A549 (cell line): ENCODE results near the gene CDKN1B. TPM values are rescaled to one million over a fixed set of nuclear protein-coding genes. Genes with fewer than 3 reads are reported as not detected.

Experiments used
- ATAC-seq, 2 experiments: fragments of 200-7000 bp in 1 of 2; fragments of >200 bp in 1 of 2; cut with Nextera tagmentation in 1 of 2; cut with Tn5 transposase in 1 of 2; 3 replicates each; pipeline versions ENCODE4 v1.8.0 to v1.9.1; 2018 to 2020; ENCODE audit warnings: mild to moderate bottlenecking in 1 of 2, moderate library complexity in 1 of 2
- CTCF ChIA-PET: fragments of 300-600 bp; sonication (Branson Sonifier 250); formaldehyde crosslinking; extraction: SDS; loops from one replicate; lab custom pipeline; 2021; ENCODE audit warnings: antibody characterized with exemption, inconsistent platforms; lab: Yijun Ruan, JAX
- POLR2A ChIA-PET: fragments of 350-600 bp; formaldehyde crosslinking; extraction: SDS; loops from one replicate; lab custom pipeline; 2021; ENCODE audit warnings: antibody characterized with exemption, inconsistent platforms; lab: Yijun Ruan, JAX
- DNase-seq, 2 experiments: peaks; one replicate each; pipeline versions ENCODE4 v3.0.0 to v3.0.0-alpha.2; 2011 to 2016; ENCODE audit warnings: low read depth in 1 of 2, low spot score in 1 of 2
- FAIRE-seq: peaks from 2 replicates; lab custom pipeline; 2011; peaks lifted over from hg19 to GRCh38; lab: Jason Lieb, UNC
- H3K27ac ChIP-seq, 2 experiments: fragments of >200 bp; sonication (Bioruptor Twin); formaldehyde crosslinking; 3 replicates each; pipeline ENCODE4 v1.5.1; 2016 to 2017
- H3K4me1 ChIP-seq: fragments of >200 bp; sonication (Bioruptor Twin); formaldehyde crosslinking; 3 replicates; pipeline ENCODE4 v1.6.1; 2016
- H3K4me2 ChIP-seq: fragments of >200 bp; sonication (Bioruptor Twin); formaldehyde crosslinking; 3 replicates; pipeline ENCODE4 v1.6.1; 2016
- H3K4me3 ChIP-seq: fragments of >200 bp; sonication (Bioruptor Twin); formaldehyde crosslinking; 3 replicates; pipeline ENCODE4 v1.5.1; 2016
- H3K9me3 ChIP-seq: fragments of >200 bp; sonication (Bioruptor Twin); formaldehyde crosslinking; 3 replicates; pipeline ENCODE4 v1.6.1; 2016
- ESRRA ChIP-seq: fragments of 150-350 bp; IDR thresholded peaks from 2 replicates; pipeline ENCODE4 v1.6.1; 2014; ENCODE audit warnings: mild to moderate bottlenecking, low read length, borderline replicate concordance
- FOSL2 ChIP-seq, 2 experiments: fragments of 450-650 bp in 1 of 2; fragments of >200 bp in 1 of 2; sonication (Bioruptor Twin) in 1 of 2; formaldehyde crosslinking; IDR thresholded peaks; 2 replicates each; pipeline versions ENCODE4 v1.5.0 to v1.6.1; 2016 to 2020; ENCODE audit warnings: mild to moderate bottlenecking in 1 of 2, moderate library complexity in 1 of 2
- GATA3 ChIP-seq: IDR thresholded peaks from 2 replicates; pipeline ENCODE4 v1.6.1; 2012; ENCODE audit warnings: borderline replicate concordance
- HOXA7 ChIP-seq: fragments of 250-450 bp; sonication (Bioruptor Pico); IDR thresholded peaks from 2 replicates; pipeline ENCODE4 v1.5.0; 2020; ENCODE audit warnings: mild to moderate bottlenecking, moderate library complexity
- HOXB13 ChIP-seq: fragments of 250-450 bp; sonication (Bioruptor Pico); IDR thresholded peaks from 2 replicates; pipeline ENCODE4 v1.5.0; 2020; ENCODE audit warnings: low read depth, mild to moderate bottlenecking, moderate library complexity
- KDM5A ChIP-seq: fragments of 200-600 bp; sonication (generic); IDR thresholded peaks from 2 replicates; pipeline ENCODE4 v1.6.1; 2016; ENCODE audit warnings: antibody characterized with exemption, mild to moderate bottlenecking
- MAFK ChIP-seq: fragments of 450-650 bp; IDR thresholded peaks from 2 replicates; pipeline ENCODE4 v1.6.1; 2014; ENCODE audit not compliant: partially characterized antibody
- NR3C1 ChIP-seq: fragments of >200 bp; sonication (Bioruptor Twin); formaldehyde crosslinking; IDR thresholded peaks from 3 replicates; pipeline ENCODE4 v1.6.1; 2017
- TP53 ChIP-seq: fragments of 250-450 bp; sonication (Bioruptor Pico); IDR thresholded peaks from 2 replicates; pipeline ENCODE4 v1.5.0; 2021; ENCODE audit warnings: mild to moderate bottlenecking, moderate library complexity
- WGBS: methylation state at CpG from one replicate; pipeline ENCODE4 v1.1.6; 2017; ENCODE audit errors: missing lambda C conversion rate; 5-methylcytosine and 5-hydroxymethylcytosine counted together
- polyA plus RNA-seq, 4 experiments: library from polyadenylated mRNA; depleted of rRNA in 3 of 4; stranded (reverse); fragments of >200 nt; fragmentation: RNase III in 1 of 4; extraction: RNeasy Plus Mini Kit Qiagen cat#74134 plus additional on column Dnase treatment in 1 of 4; gene quantifications; 2 replicates in 3 of 4; 3 replicates in 1 of 4; pipeline ENCODE4 v1.2.3, GENCODE V29; 2011 to 2017
- TF ChIP-seq, protein P1 (sequence below): fragments of 200-600 bp; sonication (generic); IDR thresholded peaks from 2 replicates; pipeline ENCODE4 v1.6.1; 2016; ENCODE audit warnings: antibody characterized with exemption, mild to moderate bottlenecking, moderate library complexity
- TF ChIP-seq, protein P2 (sequence below): IDR thresholded peaks from 2 replicates; pipeline ENCODE4 v1.6.1; 2012
- TF ChIP-seq, protein P3 (sequence below): fragments of 150-350 bp; IDR thresholded peaks from 2 replicates; pipeline ENCODE4 v1.6.1; 2014; ENCODE audit warnings: low read depth, mild to moderate bottlenecking, low read length

CDKN1B gene
- polyA plus RNA-seq, 2 of the 4 experiments (the other 2 are of a cell fraction) = 20.3 to 26.8 TPM

DNA sequence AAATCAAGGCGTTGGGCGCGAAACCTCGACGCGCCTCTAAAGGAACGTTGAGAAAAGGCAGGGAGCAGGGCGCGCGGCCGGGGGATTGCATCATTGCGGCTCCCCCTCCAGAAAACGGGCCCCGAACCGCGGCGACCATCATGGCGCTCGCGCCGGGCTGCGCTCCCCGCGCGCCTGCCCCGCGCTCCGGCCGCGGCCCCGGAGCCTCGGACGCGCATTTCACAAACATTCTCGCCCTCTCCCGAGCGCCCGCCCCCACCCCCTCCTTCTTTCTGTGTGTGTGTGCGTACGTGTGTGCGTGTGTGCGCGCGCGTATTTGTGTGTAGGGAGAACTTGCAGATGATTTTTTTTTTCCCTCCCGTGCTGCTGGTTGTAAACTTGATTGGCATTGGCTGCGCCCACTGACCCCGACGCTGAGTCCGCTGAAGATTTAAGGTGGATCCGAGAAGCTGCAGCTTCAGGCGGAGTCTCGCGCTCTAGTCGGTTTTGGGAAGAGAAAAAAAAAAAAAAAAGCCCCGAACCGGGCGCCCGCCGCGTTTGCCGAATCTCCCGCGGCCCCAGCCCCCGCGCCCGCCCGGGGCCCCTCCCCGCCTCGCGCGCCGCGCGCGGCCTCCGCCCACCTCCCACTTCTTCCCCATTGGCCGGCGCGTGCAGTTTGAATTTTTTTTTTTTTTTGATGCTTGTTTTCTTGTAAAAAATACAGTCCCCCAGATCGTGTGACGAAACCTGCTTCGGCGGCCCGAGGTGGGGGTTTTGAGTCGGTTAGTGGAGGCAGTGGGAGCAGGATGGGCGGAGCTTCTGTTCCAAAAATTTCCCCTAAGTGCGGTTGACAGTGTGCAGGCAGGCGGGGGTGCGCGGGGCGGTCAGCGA is 8.2 kb downstream of the CDKN1B start (continued):
- 0 out of 2 replicates have a peak, but pooled peaks have one; percentile 29 for TF ChIP-seq KDM5A
- TF ChIP-seq, protein P1, sequence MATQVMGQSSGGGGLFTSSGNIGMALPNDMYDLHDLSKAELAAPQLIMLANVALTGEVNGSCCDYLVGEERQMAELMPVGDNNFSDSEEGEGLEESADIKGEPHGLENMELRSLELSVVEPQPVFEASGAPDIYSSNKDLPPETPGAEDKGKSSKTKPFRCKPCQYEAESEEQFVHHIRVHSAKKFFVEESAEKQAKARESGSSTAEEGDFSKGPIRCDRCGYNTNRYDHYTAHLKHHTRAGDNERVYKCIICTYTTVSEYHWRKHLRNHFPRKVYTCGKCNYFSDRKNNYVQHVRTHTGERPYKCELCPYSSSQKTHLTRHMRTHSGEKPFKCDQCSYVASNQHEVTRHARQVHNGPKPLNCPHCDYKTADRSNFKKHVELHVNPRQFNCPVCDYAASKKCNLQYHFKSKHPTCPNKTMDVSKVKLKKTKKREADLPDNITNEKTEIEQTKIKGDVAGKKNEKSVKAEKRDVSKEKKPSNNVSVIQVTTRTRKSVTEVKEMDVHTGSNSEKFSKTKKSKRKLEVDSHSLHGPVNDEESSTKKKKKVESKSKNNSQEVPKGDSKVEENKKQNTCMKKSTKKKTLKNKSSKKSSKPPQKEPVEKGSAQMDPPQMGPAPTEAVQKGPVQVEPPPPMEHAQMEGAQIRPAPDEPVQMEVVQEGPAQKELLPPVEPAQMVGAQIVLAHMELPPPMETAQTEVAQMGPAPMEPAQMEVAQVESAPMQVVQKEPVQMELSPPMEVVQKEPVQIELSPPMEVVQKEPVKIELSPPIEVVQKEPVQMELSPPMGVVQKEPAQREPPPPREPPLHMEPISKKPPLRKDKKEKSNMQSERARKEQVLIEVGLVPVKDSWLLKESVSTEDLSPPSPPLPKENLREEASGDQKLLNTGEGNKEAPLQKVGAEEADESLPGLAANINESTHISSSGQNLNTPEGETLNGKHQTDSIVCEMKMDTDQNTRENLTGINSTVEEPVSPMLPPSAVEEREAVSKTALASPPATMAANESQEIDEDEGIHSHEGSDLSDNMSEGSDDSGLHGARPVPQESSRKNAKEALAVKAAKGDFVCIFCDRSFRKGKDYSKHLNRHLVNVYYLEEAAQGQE = no peak
- TF ChIP-seq NR3C1 = no peak
- TF ChIP-seq HOXB13 (CRISPR knock-in tag) = no peak
- TF ChIP-seq MAFK = no peak
- no peak for TF ChIP-seq ESRRA
- no peak for TF ChIP-seq HOXA7
- no peak for TF ChIP-seq TP53 (CRISPR knock-in tag)
- no peak for TF ChIP-seq FOSL2 (IDR thresholded peaks at IDR 0.05)
- TF ChIP-seq FOSL2 (CRISPR knock-in tag; IDR thresholded peaks at IDR 0.05) = peak; percentile 44; the same call in 1 of the 2 replicates

DNA sequence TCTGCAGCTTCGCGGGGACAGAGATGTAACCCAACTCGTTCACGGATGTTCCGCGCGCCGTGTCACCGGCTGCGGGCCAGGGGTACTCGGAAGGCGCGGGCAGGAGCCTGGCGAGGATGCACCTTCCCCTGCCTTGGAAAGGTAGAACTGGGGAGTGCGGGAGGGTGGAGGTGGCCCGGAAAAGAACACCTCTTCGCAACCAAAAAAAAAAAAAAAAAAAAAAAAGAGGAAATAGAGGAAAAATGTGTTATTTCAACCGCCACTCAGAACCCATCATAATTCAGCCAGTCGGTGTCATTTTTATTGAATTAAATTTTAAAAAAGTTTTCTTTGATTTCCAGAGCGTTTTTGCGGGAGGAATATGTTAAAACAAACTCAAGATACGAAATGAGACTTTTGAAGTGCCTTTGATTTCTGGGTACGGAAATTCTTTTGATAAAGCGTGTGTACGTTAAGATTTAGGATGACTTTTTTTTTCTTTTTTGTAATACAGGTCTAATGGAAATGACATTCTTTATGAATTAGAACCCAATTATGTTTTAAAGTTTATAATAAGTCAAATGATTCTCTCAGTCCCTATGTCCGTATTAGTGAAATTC is 8.9 kb downstream of the CDKN1B start:
- TF ChIP-seq, protein P2, sequence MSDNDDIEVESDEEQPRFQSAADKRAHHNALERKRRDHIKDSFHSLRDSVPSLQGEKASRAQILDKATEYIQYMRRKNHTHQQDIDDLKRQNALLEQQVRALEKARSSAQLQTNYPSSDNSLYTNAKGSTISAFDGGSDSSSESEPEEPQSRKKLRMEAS = peak; percentile 2; the same call in 1 of the 2 replicates
- TF ChIP-seq, protein P3, sequence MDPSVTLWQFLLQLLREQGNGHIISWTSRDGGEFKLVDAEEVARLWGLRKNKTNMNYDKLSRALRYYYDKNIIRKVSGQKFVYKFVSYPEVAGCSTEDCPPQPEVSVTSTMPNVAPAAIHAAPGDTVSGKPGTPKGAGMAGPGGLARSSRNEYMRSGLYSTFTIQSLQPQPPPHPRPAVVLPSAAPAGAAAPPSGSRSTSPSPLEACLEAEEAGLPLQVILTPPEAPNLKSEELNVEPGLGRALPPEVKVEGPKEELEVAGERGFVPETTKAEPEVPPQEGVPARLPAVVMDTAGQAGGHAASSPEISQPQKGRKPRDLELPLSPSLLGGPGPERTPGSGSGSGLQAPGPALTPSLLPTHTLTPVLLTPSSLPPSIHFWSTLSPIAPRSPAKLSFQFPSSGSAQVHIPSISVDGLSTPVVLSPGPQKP = no peak
- DNase-seq = no peak
- POLR2A ChIA-PET = interaction anchor here (1.2 to 2.4 kb wide), 6 partner anchors 9 to 369 kb away, joined by 5 to 13 read pairs (median 9); partner anchors contain the start of genes BORCS5 and CDKN1B
- Histone ChIP-seq H3K27ac (peak overlapping the region; percentile 96 to 99), H3K4me2 (peak overlapping the region; percentile 99), H3K4me3 (peak overlapping the region; percentile 87), H3K4me1 (peaks cover 21% of the 10 kb centered on the region), H3K9me3 (no peaks in the 10 kb centered on the region)
- WGBS = 1% methylated on average over 26 of the region's 26 CpGs
- CTCF ChIA-PET = interaction anchor here (0.6 to 2.0 kb wide), 4 partner anchors 10 to 349 kb away, joined by 3 to 20 read pairs (median 4); no protein-coding TSS in a partner anchor
- no peak for FAIRE-seq
- ATAC-seq = no peak; a peak in 1 of 6 replicates

DNA sequence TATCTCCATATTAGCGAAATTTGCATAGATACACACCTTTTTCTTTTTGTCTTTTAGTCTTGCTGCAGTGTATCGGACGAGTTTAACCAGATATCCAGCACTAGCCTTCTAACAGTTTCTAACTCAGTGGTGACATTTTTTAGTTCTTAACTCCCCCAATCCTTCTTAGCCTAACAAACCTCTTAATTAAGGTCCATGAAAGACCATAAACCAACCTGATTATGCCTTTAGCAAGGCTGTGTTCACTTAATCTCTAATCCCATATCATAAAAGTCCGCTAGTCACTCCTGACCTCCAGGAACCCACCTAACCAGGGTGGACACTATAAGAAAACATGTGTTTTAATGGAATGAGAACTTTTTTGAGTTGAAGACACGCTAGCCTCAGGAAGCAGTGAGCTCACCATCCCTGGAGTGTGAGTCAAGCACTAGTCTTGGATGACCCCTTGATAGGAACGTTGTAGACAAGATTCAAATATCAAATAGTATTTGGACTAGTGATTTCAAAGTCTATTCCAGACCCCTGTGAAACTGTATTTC is 9.5 kb downstream of the CDKN1B start:
- H3K4me2 ChIP-seq = peak overlapping the region; percentile 99
- TF ChIP-seq FOSL2 (IDR thresholded peaks at IDR 0.05) (no peak), FOSL2 (CRISPR knock-in tag; IDR thresholded peaks at IDR 0.05) (0 out of 2 replicates have a peak, but pooled peaks have one; percentile 6), GATA3 (no peak)
- H3K4me1 ChIP-seq = peaks cover 15% of the 10 kb centered on the region
- H3K4me3 ChIP-seq = peak overlapping the region; percentile 87
- no peaks in the 10 kb centered on the region for H3K9me3 ChIP-seq
- 24% methylated on average over 6 of the region's 6 CpGs for WGBS
- CTCF ChIA-PET = interaction anchor here (0.7 to 2.0 kb wide), 4 partner anchors 10 to 349 kb away, joined by 3 to 20 read pairs (median 3); no protein-coding TSS in a partner anchor
- peak overlapping the region; percentile 96 to 99 for H3K27ac ChIP-seq
- POLR2A ChIA-PET = no interaction called here
- DNase-seq (peak; percentile 39 to 41), ATAC-seq (no peak), FAIRE-seq (no peak)
